Neural crest cell (in vitro differentiated cells): Measurements from ENCODE around the gene FAM216A. TPM values are rescaled to one million over a fixed set of nuclear protein-coding genes. Genes with fewer than 3 reads are reported as not detected.
"Not testable (repeated sequence)": the region's sequence is repeated elsewhere in the genome, so short reads cannot be mapped to it uniquely, and the experiment has no call there.

Experiments
- DNase-seq: peaks from one replicate; pipeline ENCODE4 v3.0.0; 2021; ENCODE audit warnings: low read depth, mixed read lengths, low spot score
- H3K27ac Mint-ChIP-seq: one replicate; pipeline ENCODE4 v1.8.0; 2021; ENCODE audit warnings: mild to moderate bottlenecking, mixed read lengths; ENCODE audit not compliant: unreplicated experiment
- H3K27me3 Mint-ChIP-seq: 2 replicates; pipeline ENCODE4 v1.8.0; 2021; ENCODE audit warnings: low read depth, mild to moderate bottlenecking, mixed read lengths
- H3K36me3 Mint-ChIP-seq: 2 replicates; pipeline ENCODE4 v1.8.0; 2021; ENCODE audit warnings: low read depth, mild to moderate bottlenecking, mixed read lengths
- H3K4me1 Mint-ChIP-seq: 2 replicates; pipeline ENCODE4 v1.8.0; 2021; ENCODE audit warnings: mixed read lengths
- H3K4me3 Mint-ChIP-seq: one replicate; pipeline ENCODE4 v1.8.0; 2021; ENCODE audit warnings: mild to moderate bottlenecking, mixed read lengths
- H3K9me3 Mint-ChIP-seq: 2 replicates; pipeline ENCODE4 v1.8.0; 2021; ENCODE audit warnings: mixed read lengths
- total RNA-seq: library from RNA; stranded (reverse); gene quantifications from 2 replicates; pipeline ENCODE4 v1.2.1, GENCODE V29; 2021
- TF ChIP-seq, protein P1 (sequence below): fragments of 200-600 bp; sonication (generic); conservative IDR thresholded peaks from 2 replicates; pipeline ENCODE4 v1.5.0; 2021; ENCODE audit warnings: antibody characterized with exemption, mild to moderate bottlenecking

The FAM216A gene
- total RNA-seq, 1 donor from 2014 or later: 20.8 TPM

- no peaks in the 10 kb centered on the region for H3K4me1 Mint-ChIP-seq
- H3K27me3 Mint-ChIP-seq: peaks cover 41% of the 10 kb centered on the region
- H3K27ac Mint-ChIP-seq: no peak overlapping the region
- H3K36me3 Mint-ChIP-seq: no peaks in the 10 kb centered on the region
- H3K9me3 Mint-ChIP-seq: no peaks in the 10 kb centered on the region
- no peak for DNase-seq
- TF ChIP-seq, protein P1, sequence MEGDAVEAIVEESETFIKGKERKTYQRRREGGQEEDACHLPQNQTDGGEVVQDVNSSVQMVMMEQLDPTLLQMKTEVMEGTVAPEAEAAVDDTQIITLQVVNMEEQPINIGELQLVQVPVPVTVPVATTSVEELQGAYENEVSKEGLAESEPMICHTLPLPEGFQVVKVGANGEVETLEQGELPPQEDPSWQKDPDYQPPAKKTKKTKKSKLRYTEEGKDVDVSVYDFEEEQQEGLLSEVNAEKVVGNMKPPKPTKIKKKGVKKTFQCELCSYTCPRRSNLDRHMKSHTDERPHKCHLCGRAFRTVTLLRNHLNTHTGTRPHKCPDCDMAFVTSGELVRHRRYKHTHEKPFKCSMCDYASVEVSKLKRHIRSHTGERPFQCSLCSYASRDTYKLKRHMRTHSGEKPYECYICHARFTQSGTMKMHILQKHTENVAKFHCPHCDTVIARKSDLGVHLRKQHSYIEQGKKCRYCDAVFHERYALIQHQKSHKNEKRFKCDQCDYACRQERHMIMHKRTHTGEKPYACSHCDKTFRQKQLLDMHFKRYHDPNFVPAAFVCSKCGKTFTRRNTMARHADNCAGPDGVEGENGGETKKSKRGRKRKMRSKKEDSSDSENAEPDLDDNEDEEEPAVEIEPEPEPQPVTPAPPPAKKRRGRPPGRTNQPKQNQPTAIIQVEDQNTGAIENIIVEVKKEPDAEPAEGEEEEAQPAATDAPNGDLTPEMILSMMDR: no peak
- no peak overlapping the region for H3K4me3 Mint-ChIP-seq
Observed at GRCh38 chr12:110514363-110514762, 45.7 kb downstream of the FAM216A start.

- H3K27me3 Mint-ChIP-seq: peaks cover 29% of the 10 kb centered on the region
- no peak overlapping the region for H3K27ac Mint-ChIP-seq
- no peak overlapping the region for H3K4me3 Mint-ChIP-seq
- no peaks in the 10 kb centered on the region for H3K9me3 Mint-ChIP-seq
- no peak for DNase-seq
- no peaks in the 10 kb centered on the region for H3K36me3 Mint-ChIP-seq
- TF ChIP-seq, protein P1: no peak
- no peaks in the 10 kb centered on the region for H3K4me1 Mint-ChIP-seq
Observed at GRCh38 chr12:110516995-110517394, 48.4 kb downstream of the FAM216A start.

GRCh38 chr12:110518014-110518413 is 49.4 kb downstream of the FAM216A start:
- not testable (repeated sequence) for H3K4me3 Mint-ChIP-seq, H3K36me3 Mint-ChIP-seq, H3K4me1 Mint-ChIP-seq, H3K9me3 Mint-ChIP-seq, DNase-seq, H3K27ac Mint-ChIP-seq
- peaks cover 22% of the 10 kb centered on the region for H3K27me3 Mint-ChIP-seq

- H3K27ac Mint-ChIP-seq, H3K9me3 Mint-ChIP-seq, H3K36me3 Mint-ChIP-seq, H3K4me1 Mint-ChIP-seq, H3K4me3 Mint-ChIP-seq, DNase-seq, H3K27me3 Mint-ChIP-seq: not testable (repeated sequence)
Observed at GRCh38 chr12:110520876-110521712, 52.4 kb downstream of the FAM216A start.

DNA sequence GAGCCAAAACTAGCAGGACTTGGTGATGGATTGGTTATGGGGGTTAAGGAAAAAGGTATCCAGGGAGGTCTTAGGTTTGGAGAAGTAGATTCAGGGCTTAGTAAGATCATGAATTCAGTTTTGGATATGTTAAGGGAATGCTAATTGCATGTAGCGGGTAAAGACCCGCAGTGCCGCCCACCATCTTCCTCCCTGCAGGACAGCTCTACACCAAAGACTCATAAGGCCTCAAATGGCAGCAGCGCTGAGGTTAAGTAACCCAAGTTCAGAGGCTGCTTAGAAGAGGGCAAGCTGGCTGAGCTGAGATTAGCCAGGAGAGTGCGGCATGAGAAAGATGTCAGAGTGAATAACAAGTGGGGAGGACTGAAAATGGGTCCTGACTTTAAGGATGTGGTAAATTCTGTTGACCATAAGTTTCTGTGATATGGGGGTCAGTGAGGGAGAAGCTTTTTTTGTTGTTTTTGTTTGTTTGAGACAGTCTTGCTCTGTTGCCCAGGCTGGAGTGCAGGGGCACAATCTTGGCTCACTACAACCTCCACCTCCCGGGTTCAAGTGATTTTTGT is 59.7 kb downstream of the FAM216A start:
- DNase-seq: no peak
- Mint-ChIP-seq H3K4me1 (no peaks in the 10 kb centered on the region), H3K36me3 (peaks cover 4% of the 10 kb centered on the region), H3K27me3 (no peaks in the 10 kb centered on the region), H3K4me3 (no peak overlapping the region), H3K27ac (no peak overlapping the region), H3K9me3 (no peaks in the 10 kb centered on the region)
- TF ChIP-seq, protein P1: no peak

DNA sequence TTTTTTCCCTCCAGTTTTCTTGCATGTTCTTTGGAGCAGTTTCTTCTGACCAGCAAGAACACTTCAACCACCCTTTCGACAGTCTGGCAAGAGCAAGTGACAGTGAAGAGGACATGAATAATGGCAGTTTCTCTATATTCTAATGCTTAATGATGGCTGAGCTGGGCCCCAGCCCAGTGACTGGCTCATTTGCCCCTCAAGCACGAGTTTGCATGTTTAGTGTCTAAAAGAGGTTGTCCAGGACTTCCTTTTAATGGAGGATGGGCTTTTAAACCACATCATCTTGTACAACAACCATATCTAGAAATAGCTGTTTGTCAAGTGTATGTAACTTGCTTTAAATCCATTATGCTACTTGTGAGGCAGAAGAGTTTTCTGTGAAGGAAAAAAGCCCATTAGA is 61.9 kb downstream of the FAM216A start:
- no peak for DNase-seq
- Mint-ChIP-seq H3K27ac (no peak overlapping the region), H3K4me1 (no peaks in the 10 kb centered on the region), H3K4me3 (no peak overlapping the region), H3K9me3 (no peaks in the 10 kb centered on the region), H3K27me3 (no peaks in the 10 kb centered on the region), H3K36me3 (peaks cover 4% of the 10 kb centered on the region)
- TF ChIP-seq, protein P1: no peak
